GM19324 (cell line): ENCODE data around the gene ABHD12.
"Not testable (repeated sequence)": the region's sequence is repeated elsewhere in the genome, so short reads cannot be mapped to it uniquely, and the experiment has no call there.

Experiments
- ATAC-seq: cut with Tn5 transposase; IDR thresholded peaks from one replicate; pipeline ENCODE4 v1.9.1; 2021; ENCODE audit warnings: mild to moderate bottlenecking, moderate library complexity; ENCODE audit not compliant: unreplicated experiment, low FRiP score

Gene ABHD12

GRCh38 chr20:25390538-25391528 is at the start of gene ABHD12:
ABHD12 (minus strand) TSS chr20:25390835; CDS start chr20:25390703, 132 bp downstream.
- peak; percentile 94 for ATAC-seq

- no peak for ATAC-seq
These were observed 48.7 kb upstream of the ABHD12 start for GRCh38 chr20:25439328-25439727.

GRCh38 chr20:25437153-25437581 is 46.5 kb upstream of the ABHD12 start:
- no peak for ATAC-seq

GRCh38 chr20:25424536-25424935 is 33.9 kb upstream of the ABHD12 start:
- no peak for ATAC-seq

- no peak for ATAC-seq
These were observed 31.4 kb upstream of the ABHD12 start for GRCh38 chr20:25422032-25422431.

GRCh38 chr20:25421102-25421501 is 30.5 kb upstream of the ABHD12 start:
- ATAC-seq: no peak

- ATAC-seq: no peak
These were observed 28.1 kb upstream of the ABHD12 start for GRCh38 chr20:25418776-25419175.

GRCh38 chr20:25408890-25409289 is 18.3 kb upstream of the ABHD12 start:
- no peak for ATAC-seq

GRCh38 chr20:25408170-25408547 is 17.5 kb upstream of the ABHD12 start:
- ATAC-seq: no peak

GRCh38 chr20:25407311-25408169 is 16.9 kb upstream of the ABHD12 start, which contains the start of gene GINS1:
GINS1 (plus strand) TSS chr20:25407673; CDS start chr20:25407821, 148 bp downstream.
- peak; percentile 92 for ATAC-seq

GRCh38 chr20:25402583-25402982 is 11.9 kb upstream of the ABHD12 start:
- no peak for ATAC-seq

- not testable (repeated sequence) for ATAC-seq
These were observed 9.7 kb upstream of the ABHD12 start for GRCh38 chr20:25400291-25400732.

- ATAC-seq: no peak
These were observed 8.4 kb upstream of the ABHD12 start for GRCh38 chr20:25399037-25399430.

- ATAC-seq: no peak
These were observed 7.9 kb upstream of the ABHD12 start for GRCh38 chr20:25398376-25399036.

GRCh38 chr20:25397821-25398220 is 7.2 kb upstream of the ABHD12 start:
- no peak for ATAC-seq

GRCh38 chr20:25397096-25397495 is 6.5 kb upstream of the ABHD12 start:
- ATAC-seq: no peak

GRCh38 chr20:25394996-25395395 is 4.4 kb upstream of the ABHD12 start:
- ATAC-seq: no peak

- no peak for ATAC-seq
These were observed 3.6 kb upstream of the ABHD12 start for GRCh38 chr20:25394276-25394675.

GRCh38 chr20:25389858-25390537 is 637 bp downstream of the ABHD12 start:
- ATAC-seq: peak; percentile 37

GRCh38 chr20:25389401-25389857 is 1.2 kb downstream of the ABHD12 start:
- no peak for ATAC-seq
